Chondrocyte (in vitro differentiated cells): Measurements from ENCODE around the gene NOD1. TPM values are rescaled to one million over a fixed set of nuclear protein-coding genes. Genes with fewer than 3 reads are reported as not detected.

Experiments
- DNase-seq: peaks from one replicate; pipeline ENCODE4 v3.0.0; 2021; ENCODE audit warnings: mixed read lengths, low spot score
- H3K27ac Mint-ChIP-seq: one replicate; pipeline ENCODE4 v1.8.0; 2021; ENCODE audit warnings: mild to moderate bottlenecking, moderate library complexity, mixed read lengths; ENCODE audit not compliant: unreplicated experiment
- H3K27me3 Mint-ChIP-seq: 2 replicates; pipeline ENCODE4 v1.8.0; 2021; ENCODE audit warnings: low read depth, mixed read lengths
- H3K36me3 Mint-ChIP-seq: 2 replicates; pipeline ENCODE4 v1.8.0; 2021; ENCODE audit warnings: low read depth, mixed read lengths
- H3K4me1 Mint-ChIP-seq: 2 replicates; pipeline ENCODE4 v1.8.0; 2021; ENCODE audit warnings: low read depth, mild to moderate bottlenecking, mixed read lengths
- H3K4me3 Mint-ChIP-seq: one replicate; pipeline ENCODE4 v1.8.0; 2021; ENCODE audit warnings: mild to moderate bottlenecking, moderate library complexity, mixed read lengths; ENCODE audit not compliant: unreplicated experiment
- H3K9me3 Mint-ChIP-seq: 2 replicates; pipeline ENCODE4 v1.8.0; 2021; ENCODE audit warnings: low read depth, mixed read lengths
- CTCF ChIP-seq: fragments of 200-600 bp; sonication (generic); IDR thresholded peaks from 2 replicates; pipeline ENCODE4 v1.5.0; 2021; ENCODE audit warnings: antibody characterized with exemption, mild to moderate bottlenecking, moderate library complexity
- total RNA-seq: library from RNA; stranded (reverse); gene quantifications from 3 replicates; pipeline ENCODE4 v1.2.1, GENCODE V29; 2021

NOD1 gene
- total RNA-seq, 1 donor from 2014 or later = 6.6 TPM

GRCh38 chr7:30451539-30452279 lies 26.9 kb downstream of the NOD1 start:
- no peak for TF ChIP-seq CTCF
- no peaks in the 10 kb centered on the region for H3K4me1 Mint-ChIP-seq
- H3K27ac Mint-ChIP-seq = no peak overlapping the region
- H3K4me3 Mint-ChIP-seq = no peak overlapping the region
- H3K36me3 Mint-ChIP-seq = peaks cover 29% of the 10 kb centered on the region
- no peaks in the 10 kb centered on the region for H3K27me3 Mint-ChIP-seq
- DNase-seq = no peak
- no peaks in the 10 kb centered on the region for H3K9me3 Mint-ChIP-seq

GRCh38 chr7:30450983-30451497 lies 27.5 kb downstream of the NOD1 start:
- H3K4me1 Mint-ChIP-seq = no peaks in the 10 kb centered on the region
- no peak for DNase-seq
- TF ChIP-seq CTCF = no peak
- no peak overlapping the region for H3K4me3 Mint-ChIP-seq
- no peaks in the 10 kb centered on the region for H3K9me3 Mint-ChIP-seq
- no peaks in the 10 kb centered on the region for H3K27me3 Mint-ChIP-seq
- H3K36me3 Mint-ChIP-seq = peaks cover 31% of the 10 kb centered on the region
- no peak overlapping the region for H3K27ac Mint-ChIP-seq

GRCh38 chr7:30450240-30450982 lies 28.2 kb downstream of the NOD1 start:
- peaks cover 33% of the 10 kb centered on the region for H3K36me3 Mint-ChIP-seq
- no peak for TF ChIP-seq CTCF
- H3K27ac Mint-ChIP-seq = no peak overlapping the region
- H3K27me3 Mint-ChIP-seq = no peaks in the 10 kb centered on the region
- no peak for DNase-seq
- no peaks in the 10 kb centered on the region for H3K4me1 Mint-ChIP-seq
- H3K9me3 Mint-ChIP-seq = no peaks in the 10 kb centered on the region
- H3K4me3 Mint-ChIP-seq = no peak overlapping the region

GRCh38 chr7:30448461-30449189 lies 30.0 kb downstream of the NOD1 start:
- DNase-seq = no peak
- Mint-ChIP-seq H3K27ac (no peak overlapping the region), H3K4me3 (no peak overlapping the region), H3K27me3 (no peaks in the 10 kb centered on the region), H3K9me3 (no peaks in the 10 kb centered on the region), H3K4me1 (no peaks in the 10 kb centered on the region), H3K36me3 (peaks cover 29% of the 10 kb centered on the region)
- no peak for TF ChIP-seq CTCF

- H3K27me3 Mint-ChIP-seq = no peaks in the 10 kb centered on the region
- peaks cover 23% of the 10 kb centered on the region for H3K36me3 Mint-ChIP-seq
- H3K27ac Mint-ChIP-seq = no peak overlapping the region
- H3K9me3 Mint-ChIP-seq = no peaks in the 10 kb centered on the region
- no peak for DNase-seq
- H3K4me1 Mint-ChIP-seq = no peaks in the 10 kb centered on the region
- H3K4me3 Mint-ChIP-seq = no peak overlapping the region
- TF ChIP-seq CTCF = no peak
Observed at GRCh38 chr7:30447466-30447865, 31.1 kb downstream of the NOD1 start.
